NCI-H1417 treated with DMSO at 0.1 percent for 48 hours (cell line): ENCODE measurements around the gene IKZF2.

ENCODE experiments used
- DNase-seq: peaks from one replicate; lab custom pipeline; 2025; lab: John Stamatoyannopoulos, UW

Gene IKZF2

DNA sequence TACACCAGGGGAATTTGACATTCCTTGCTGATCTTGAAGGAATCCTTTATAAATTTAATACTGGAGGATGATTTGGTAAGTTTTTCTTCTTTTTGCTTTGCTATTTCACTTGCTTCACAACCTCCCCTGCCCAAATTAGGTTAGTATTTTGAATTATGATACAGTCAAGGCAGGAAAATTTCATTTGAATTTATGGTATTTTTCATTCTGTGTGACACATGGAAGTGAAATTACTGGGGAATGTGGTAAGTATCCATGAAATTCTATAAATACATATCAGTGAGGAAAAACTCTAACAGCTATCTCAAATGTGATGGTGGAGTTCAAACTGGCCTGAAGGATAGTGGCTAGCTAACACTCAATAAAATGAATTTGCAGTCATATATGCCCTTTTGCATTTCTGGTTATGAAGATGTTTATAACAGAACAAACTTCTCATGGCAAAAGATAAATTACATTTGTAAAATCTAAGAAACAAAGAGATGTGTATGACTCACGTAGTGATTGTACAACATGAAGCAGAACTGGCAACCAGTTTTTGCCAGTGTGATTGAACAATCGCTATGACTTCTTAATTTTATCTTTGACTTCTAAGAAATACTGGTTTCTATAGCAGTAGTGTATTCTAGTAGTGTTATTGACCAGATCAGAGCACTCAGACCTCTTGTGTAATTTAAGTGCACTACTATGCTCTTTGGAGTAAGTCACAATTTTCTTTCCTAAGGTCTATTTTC lies 152.6 kb downstream of the IKZF2 start:
- no peak for DNase-seq

DNA sequence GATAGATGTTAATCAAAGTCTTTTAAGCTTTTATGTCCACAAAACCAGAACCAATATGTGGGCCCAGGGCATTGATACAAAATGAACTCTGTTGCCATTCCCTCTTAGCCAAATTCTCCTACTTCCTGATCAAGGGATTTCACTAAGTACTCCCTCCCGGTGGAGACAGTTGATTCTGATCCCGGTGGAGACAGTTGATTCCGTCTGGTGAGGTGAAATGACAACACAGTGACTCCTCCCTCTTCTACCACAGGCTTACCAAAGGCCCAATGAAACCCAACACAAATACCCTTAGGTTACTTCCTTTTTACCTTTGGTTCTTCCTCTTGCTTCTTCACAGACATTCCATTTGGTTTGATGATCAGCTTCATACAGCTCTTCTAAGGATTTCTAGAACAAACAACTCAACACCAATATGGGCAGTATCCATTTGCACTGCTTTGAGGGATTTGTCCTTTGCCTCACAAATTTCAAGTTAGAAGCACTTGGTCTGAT lies 153.8 kb downstream of the IKZF2 start:
- DNase-seq, result no peak

GRCh38 chr2:212995920-212996319 lies 155.5 kb downstream of the IKZF2 start:
- DNase-seq, result no peak

DNA sequence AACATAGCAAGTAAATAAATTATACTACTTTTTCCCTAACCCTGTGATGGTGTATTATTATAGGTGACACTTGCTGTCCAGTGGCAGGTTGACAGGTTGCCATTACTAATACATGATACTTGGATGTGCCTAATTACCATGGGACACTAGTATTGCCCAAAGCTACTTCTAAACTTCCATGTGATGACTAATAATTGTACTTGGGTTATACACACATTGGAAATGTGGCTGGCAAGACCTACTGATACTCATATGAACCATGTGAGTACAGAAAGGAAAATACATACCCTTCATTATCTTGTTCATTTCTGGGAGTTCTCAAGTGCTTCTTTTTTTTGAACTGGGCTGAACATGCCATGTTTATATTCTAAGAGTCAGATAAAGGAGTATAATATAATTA lies 156.4 kb downstream of the IKZF2 start:
- no peak for DNase-seq

DNA sequence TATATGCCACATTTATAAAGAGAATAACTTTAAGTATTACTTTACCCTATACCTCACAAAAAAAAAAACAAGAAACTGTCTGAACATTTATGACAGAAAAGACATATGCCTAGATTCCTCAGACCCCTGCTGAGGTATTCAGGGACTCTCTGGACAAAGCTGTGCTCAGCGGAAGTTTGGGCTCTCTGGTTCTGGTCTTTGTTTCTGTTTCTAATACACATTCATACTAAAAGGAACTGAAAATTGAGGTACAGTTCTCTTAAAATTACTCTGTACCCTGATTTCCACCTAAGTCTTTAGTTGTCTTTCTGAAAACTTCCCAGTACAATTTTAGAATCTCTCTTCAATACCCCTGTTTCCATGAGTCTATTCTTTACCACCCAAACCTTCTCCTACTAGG lies 160.3 kb downstream of the IKZF2 start:
- no peak for DNase-seq

DNA sequence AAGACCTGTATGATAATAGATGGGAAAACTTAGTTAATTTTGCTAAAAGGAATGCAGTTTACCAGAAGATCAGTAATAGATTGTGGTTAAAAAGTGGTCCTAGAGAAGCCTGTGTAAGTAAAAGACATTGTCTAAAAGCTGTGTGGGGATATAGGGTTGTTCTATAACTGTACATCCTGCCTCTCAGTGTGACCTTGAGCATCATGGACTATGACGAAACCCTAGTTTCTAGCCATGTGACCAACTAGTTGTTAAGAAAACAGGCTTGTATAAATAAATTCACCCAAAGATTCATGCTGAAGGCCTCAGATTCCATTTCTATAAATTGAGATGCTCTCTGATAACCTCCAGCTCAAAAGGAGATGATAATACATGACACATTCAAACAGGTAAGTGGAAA lies 160.7 kb downstream of the IKZF2 start:
- DNase-seq, result no peak

- DNase-seq, result no peak
These were observed 163.9 kb downstream of the IKZF2 start for GRCh38 chr2:212987492-212987891.

- DNase-seq, result no peak
These were observed 167.3 kb downstream of the IKZF2 start for GRCh38 chr2:212984129-212984528.

GRCh38 chr2:212979799-212980198 lies 171.6 kb downstream of the IKZF2 start:
- no peak for DNase-seq

- no peak for DNase-seq
These were observed 172.3 kb downstream of the IKZF2 start for GRCh38 chr2:212979046-212979612.

DNA sequence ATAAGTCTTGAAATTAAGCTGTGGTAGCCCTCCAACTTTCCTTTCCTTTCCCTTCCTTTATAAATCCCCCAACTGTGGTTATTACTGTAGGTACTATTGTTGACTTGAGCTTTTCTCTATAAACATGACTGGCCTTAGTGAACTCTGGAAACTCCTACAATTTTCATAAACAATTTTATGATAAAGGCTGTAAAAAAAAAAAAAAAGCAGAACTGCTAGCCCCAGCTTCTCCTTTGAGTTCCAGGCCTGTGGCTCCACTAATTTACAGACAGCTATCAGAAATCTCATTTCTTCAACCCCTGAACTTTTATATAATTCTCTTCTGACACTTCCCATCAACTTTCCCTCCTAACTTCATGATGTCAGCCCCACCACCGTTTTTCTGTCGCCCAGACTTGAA lies 174.3 kb downstream of the IKZF2 start:
- DNase-seq, result no peak

DNA sequence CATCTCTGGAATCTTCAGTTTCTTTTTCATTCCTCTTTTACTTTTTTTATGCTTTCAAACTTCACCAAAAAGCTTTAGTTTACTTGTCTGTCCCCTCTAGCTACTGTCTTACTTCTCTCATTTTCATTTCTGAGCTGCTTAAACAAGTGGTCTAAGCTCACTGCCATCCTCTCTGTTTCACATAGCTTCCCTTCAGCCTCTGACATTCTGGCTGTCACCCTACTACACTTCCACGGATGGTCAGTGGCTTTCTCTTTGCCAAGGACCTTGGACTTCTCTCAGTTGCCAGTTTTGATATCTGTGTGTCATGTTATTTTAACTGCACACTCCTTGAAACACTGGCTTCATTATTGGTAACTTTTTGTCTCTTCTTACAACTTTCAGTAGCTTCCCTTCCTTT lies 176.1 kb downstream of the IKZF2 start:
- DNase-seq, result no peak

DNA sequence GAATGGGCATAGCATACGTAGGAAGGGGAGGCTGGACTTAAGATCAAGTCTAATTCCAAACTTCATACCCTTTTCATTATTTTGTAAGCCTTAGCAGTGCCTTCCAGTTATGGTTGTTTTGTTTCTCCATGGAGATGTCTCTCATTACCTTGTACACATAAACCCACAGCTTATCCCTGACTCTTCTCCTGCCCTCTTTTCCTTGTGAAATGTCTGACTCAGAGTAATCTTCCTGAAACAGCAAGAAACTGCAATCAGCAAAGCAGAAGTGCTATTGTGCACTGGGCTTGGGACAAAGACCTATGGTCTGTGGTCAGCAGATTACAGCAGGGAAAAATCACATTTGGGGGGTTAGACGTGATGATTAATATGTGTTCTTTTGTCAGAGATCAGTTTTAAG lies 176.7 kb downstream of the IKZF2 start:
- DNase-seq, result no peak

DNA sequence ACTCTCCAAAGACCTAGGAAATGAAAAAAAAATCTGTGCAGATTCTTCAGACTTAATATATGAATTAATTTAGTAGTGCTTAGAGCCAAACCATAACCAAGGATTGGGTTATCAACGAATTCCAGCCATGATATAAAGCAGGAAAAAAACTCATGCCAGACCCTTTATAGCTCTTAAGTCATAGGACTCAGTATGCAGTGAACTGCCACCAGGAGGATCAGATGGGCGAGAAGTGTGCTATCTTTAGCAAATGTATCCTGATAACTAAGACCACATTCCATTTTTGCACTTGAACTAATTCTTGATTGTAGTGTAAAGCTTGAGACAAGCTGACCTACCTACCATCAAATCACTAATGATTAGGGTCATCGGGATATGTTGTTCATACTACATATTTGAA lies 178.1 kb downstream of the IKZF2 start:
- DNase-seq, result no peak

- no peak for DNase-seq
These were observed 181.3 kb downstream of the IKZF2 start for GRCh38 chr2:212970132-212970531.

- DNase-seq, result no peak
These were observed 182.9 kb downstream of the IKZF2 start for GRCh38 chr2:212968284-212969081.

DNA sequence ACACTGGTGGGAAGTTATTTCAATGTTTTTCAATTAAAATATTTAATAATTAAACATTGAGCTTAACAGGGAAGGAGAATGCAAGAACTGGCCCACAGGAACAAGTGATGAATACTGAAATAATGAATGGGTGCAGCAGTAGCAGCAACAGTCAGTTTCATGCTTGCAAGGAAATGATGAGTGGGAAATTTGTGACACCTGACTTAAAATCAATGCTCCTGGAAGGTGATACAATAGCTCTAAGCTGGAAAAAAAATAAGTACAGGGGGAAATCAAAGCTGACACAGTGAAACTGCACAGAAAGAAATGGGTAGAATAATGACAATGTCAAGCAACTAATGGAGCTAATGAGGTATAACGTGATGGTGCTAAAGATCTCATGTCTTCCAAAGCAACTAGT lies 184.5 kb downstream of the IKZF2 start:
- no peak for DNase-seq

GRCh38 chr2:212962691-212963090 lies 188.7 kb downstream of the IKZF2 start:
- no peak for DNase-seq

- no peak for DNase-seq
These were observed 190.2 kb downstream of the IKZF2 start for GRCh38 chr2:212961255-212961654.

DNA sequence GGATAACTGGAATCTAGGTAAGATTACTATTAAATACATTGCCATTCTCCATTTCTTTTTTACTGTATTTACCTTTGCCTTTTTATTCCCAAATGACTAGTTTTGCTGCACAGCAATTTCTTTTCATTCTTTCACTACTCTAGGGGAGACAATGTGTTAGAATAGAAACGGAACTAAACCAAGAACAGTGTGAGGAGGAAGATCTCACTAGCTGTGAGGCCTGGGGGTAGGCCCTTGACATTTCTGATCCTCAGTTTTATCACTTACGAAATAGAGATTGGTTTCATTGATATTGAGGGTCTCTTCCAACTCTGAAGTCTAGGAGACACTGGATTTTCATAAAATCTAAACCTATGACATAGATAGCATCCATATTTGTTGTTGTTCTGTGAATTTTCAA lies 191.1 kb downstream of the IKZF2 start:
- DNase-seq, result no peak

GRCh38 chr2:212959471-212960117 lies 191.8 kb downstream of the IKZF2 start:
- DNase-seq, result no peak

DNA sequence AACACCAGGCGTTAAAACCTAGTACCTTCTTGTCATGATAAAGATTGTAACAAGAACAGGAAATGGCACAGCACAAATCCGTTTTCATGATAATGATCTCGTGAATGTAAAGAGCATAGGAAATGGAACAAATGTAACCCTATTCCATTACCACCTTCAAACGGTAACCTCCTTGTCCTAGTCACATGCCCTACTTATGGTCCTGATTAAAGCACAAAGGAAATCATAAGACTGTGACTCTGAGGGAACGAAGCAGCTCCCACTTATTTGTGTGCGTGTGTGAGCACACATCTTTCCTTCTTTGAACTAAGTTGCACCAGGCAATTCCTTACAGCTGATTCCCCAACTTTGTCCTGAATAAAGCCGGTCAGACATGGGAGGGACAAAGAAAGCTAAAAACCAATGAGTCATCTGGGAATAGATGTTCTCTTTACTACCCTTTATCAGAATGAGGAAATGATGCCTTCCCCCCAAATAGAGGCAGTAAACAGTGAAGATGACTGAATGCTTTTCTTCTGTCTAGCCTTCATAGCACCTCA lies 192.6 kb downstream of the IKZF2 start:
- no peak for DNase-seq
